Kidney (tissue), 14 donors: ENCODE data around the gene OARD1. TPM values are rescaled to one million over a fixed set of nuclear protein-coding genes. Genes with fewer than 3 reads are reported as not detected.

ENCODE experiments used
- DNase-seq, 5 donors: peaks; one replicate each; pipeline ENCODE4 v3.0.0-alpha.2; 2013 to 2020
- FAIRE-seq: peaks from 2 replicates; lab custom pipeline; 2012; peaks lifted over from hg19 to GRCh38; lab: Jason Lieb, UNC
- H3K27ac ChIP-seq, 2 donors: one replicate each; pipeline ENCODE4 v1.7.0; 2013; ENCODE audit warnings: low read depth in 2 of 2, low read length in 2 of 2, inconsistent platforms in 1 of 2
- H3K27me3 ChIP-seq: one replicate; pipeline ENCODE4 v1.7.1; 2013; ENCODE audit warnings: low read length, inconsistent platforms; ENCODE audit not compliant: control insufficient read depth, insufficient read depth
- H3K36me3 ChIP-seq, 3 donors: one replicate each; pipeline versions ENCODE4 v1.7.0 to v1.7.1; 2013; ENCODE audit warnings: low read length in 3 of 3, control low read depth in 1 of 3, inconsistent platforms in 1 of 3; ENCODE audit not compliant: insufficient read depth in 3 of 3, control insufficient read depth in 2 of 3
- H3K4me1 ChIP-seq, 3 donors: one replicate each; pipeline versions ENCODE4 v1.7.0 to v1.7.1; 2013; ENCODE audit warnings: low read length in 3 of 3, inconsistent platforms in 1 of 3, low read depth in 1 of 3; ENCODE audit not compliant: control insufficient read depth in 2 of 3, insufficient read depth in 2 of 3
- H3K4me3 ChIP-seq, 3 donors: one replicate each; pipeline versions ENCODE4 v1.7.0 to v1.8.1; 2013; ENCODE audit warnings: low read length in 3 of 3, control low read depth in 1 of 3, inconsistent platforms in 1 of 3
- H3K9ac ChIP-seq, 3 donors: one replicate each; pipeline versions ENCODE4 v1.7.0 to v1.7.1; 2013; ENCODE audit warnings: low read length in 3 of 3, control low read depth in 1 of 3, inconsistent platforms in 1 of 3
- H3K9me3 ChIP-seq, 3 donors: one replicate each; pipeline versions ENCODE4 v1.7.0 to v1.7.1; 2013; ENCODE audit warnings: low read length in 3 of 3, control low read depth in 1 of 3, inconsistent platforms in 1 of 3; ENCODE audit not compliant: control insufficient read depth in 2 of 3, insufficient read depth in 1 of 3
- intact Hi-C: fragments of 100-400 bp; cut with DNase I; formaldehyde crosslinking; loops from one replicate; pipeline ENCODE4 v1.11.1; 2022
- polyA plus RNA-seq: library from polyadenylated mRNA; stranded (reverse); fragments of 350-450 nt; fragmentation: Illumina TruSeq; extraction: RNeasy Lipid Tissue Mini Kit (QIAGEN cat#74804); gene quantifications from one replicate; pipeline ENCODE4 v1.2.3, GENCODE V29; 2014; ENCODE audit warnings: low read depth, low replicate concordance; ENCODE audit not compliant: insufficient read depth
- total RNA-seq: library from RNA; stranded (reverse); fragmentation: NEBNext Ultra II Directional; extraction: Animal tissue kit (Norgen Biotek cat#: 25700); gene quantifications from one replicate; pipeline ENCODE4 v1.2.1, GENCODE V29; 2021
- TF ChIP-seq, protein P1 (sequence below): IDR thresholded peaks from 3 replicates; pipeline ENCODE4 v1.5.1; 2012; ENCODE audit warnings: mild to moderate bottlenecking, moderate library complexity, borderline replicate concordance; ENCODE audit not compliant: insufficient read depth; ENCODE audit errors: extremely low read depth
- donor health status: control.
- donor health status: control.
- donor health status: control.
- donor health status: control.
- donor health status: control.
- donor health status: DM: yes; HTN: yes; CAD: no.
- donor health status: Normal renal cell carcinoma (clear cell type).

OARD1 gene
- total and polyA plus RNA-seq, 2 donors from 2014 or later: 35.9 to 62.6 TPM

- Histone ChIP-seq H3K27ac (no peak overlapping the region), H3K4me3 (no peak overlapping the region), H3K9me3 (no peaks in the 10 kb centered on the region), H3K36me3 (peaks cover 20 to 53% (median 37%) of the 10 kb centered on the region in 3 donors), H3K9ac (no peak overlapping the region), H3K4me1 (no peaks in the 10 kb centered on the region), H3K27me3 (no peaks in the 10 kb centered on the region)
- intact Hi-C loops: no loop called here
- FAIRE-seq: no peak
- TF ChIP-seq, protein P1, sequence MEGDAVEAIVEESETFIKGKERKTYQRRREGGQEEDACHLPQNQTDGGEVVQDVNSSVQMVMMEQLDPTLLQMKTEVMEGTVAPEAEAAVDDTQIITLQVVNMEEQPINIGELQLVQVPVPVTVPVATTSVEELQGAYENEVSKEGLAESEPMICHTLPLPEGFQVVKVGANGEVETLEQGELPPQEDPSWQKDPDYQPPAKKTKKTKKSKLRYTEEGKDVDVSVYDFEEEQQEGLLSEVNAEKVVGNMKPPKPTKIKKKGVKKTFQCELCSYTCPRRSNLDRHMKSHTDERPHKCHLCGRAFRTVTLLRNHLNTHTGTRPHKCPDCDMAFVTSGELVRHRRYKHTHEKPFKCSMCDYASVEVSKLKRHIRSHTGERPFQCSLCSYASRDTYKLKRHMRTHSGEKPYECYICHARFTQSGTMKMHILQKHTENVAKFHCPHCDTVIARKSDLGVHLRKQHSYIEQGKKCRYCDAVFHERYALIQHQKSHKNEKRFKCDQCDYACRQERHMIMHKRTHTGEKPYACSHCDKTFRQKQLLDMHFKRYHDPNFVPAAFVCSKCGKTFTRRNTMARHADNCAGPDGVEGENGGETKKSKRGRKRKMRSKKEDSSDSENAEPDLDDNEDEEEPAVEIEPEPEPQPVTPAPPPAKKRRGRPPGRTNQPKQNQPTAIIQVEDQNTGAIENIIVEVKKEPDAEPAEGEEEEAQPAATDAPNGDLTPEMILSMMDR: no peak
- no peak for DNase-seq
These were observed 18.9 kb upstream of the OARD1 start for GRCh38 chr6:41090841-41091761.

DNA sequence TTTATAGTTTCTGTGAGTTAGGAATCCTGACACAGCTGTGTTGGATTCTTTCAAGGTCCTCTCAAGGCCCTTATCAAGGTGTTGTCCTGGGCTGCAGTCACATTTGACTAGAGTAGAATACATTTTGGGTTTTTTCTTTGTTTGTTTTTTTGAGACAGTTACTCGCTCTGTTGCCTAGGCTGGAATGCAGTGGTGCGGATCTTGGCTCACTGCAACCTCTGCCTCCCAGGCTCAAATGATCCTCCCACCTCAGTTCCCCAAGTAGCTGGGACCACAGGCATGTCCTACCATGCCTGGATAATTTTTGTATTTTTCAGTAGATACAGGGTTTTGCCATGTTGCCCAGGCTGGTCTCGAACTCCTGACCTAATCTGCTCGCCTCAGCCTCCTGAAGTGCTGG, 16.3 kb upstream of the OARD1 start:
- H3K27ac ChIP-seq: no peak overlapping the region
- DNase-seq (peak in 4 of 5 donors; percentile 39 to 68 (median 50)), FAIRE-seq (no peak)
- no peaks in the 10 kb centered on the region for H3K4me1 ChIP-seq
- no peaks in the 10 kb centered on the region for H3K27me3 ChIP-seq
- TF ChIP-seq, protein P1: no peak
- no peak overlapping the region for H3K9ac ChIP-seq
- intact Hi-C loops: no loop called here
- no peak overlapping the region for H3K4me3 ChIP-seq
- H3K36me3 ChIP-seq: peaks cover 8 to 48% (median 21%) of the 10 kb centered on the region in 3 donors
- H3K9me3 ChIP-seq: no peaks in the 10 kb centered on the region

GRCh38 chr6:41085182-41085581, 13.0 kb upstream of the OARD1 start:
- no peak overlapping the region for H3K4me3 ChIP-seq
- FAIRE-seq: no peak

More at GRCh38 chr6:41085182-41085581, 13.0 kb upstream of the OARD1 start:
- no peaks in the 10 kb centered on the region for H3K9me3 ChIP-seq
- H3K27me3 ChIP-seq: no peaks in the 10 kb centered on the region
- H3K4me1 ChIP-seq: no peaks in the 10 kb centered on the region
- intact Hi-C loops: no loop called here
- H3K9ac ChIP-seq: no peak overlapping the region
- no peak overlapping the region for H3K27ac ChIP-seq
- H3K36me3 ChIP-seq: peaks cover 8 to 29% (median 12%) of the 10 kb centered on the region in 3 donors
- no peak for DNase-seq
- TF ChIP-seq, protein P1: no peak
